Peyer's patch (tissue), 4 donors: ENCODE data around the gene GPC6.

Experiments
- CTCF ChIP-seq, 6 experiments: fragments of 450-650 bp in 4 of 6; fragments of 200-600 bp in 2 of 6; sonication (generic) in 1 of 6; IDR thresholded peaks; one replicate each; pipeline ENCODE4 v1.5.1; 2017 to 2019; ENCODE audit warnings: antibody characterized with exemption in 6 of 6, mild to moderate bottlenecking in 3 of 6, moderate library complexity in 1 of 6
- POLR2A ChIP-seq, 2 donors: fragments of 450-650 bp; IDR thresholded peaks; one replicate each; pipeline ENCODE4 v1.5.1; 2017; ENCODE audit warnings: antibody characterized with exemption in 2 of 2, mild to moderate bottlenecking in 2 of 2, moderate library complexity in 2 of 2

GRCh38 chr13:93320942-93321341 is 94.3 kb downstream of the GPC6 start:
- no peak for TF ChIP-seq POLR2A (IDR thresholded peaks at IDR 0.05)
- no peak for TF ChIP-seq CTCF (IDR thresholded peaks at IDR 0.05)
